Subcutaneous preadipocyte (primary cell): ENCODE results near the gene MPEG1. TPM values are rescaled to one million over a fixed set of nuclear protein-coding genes. Genes with fewer than 3 reads are reported as not detected.

Experiments
- small RNA-seq: library from RNA; depleted of rRNA; stranded (forward); fragments of <200 nt; gene quantifications from one replicate; pipeline ENCODE3, GENCODE V24; 2012
- total RNA-seq: library from RNA; depleted of rRNA; stranded (reverse); fragments of >200 nt; gene quantifications from 2 replicates; pipeline ENCODE4 v1.2.3, GENCODE V29; 2012

The MPEG1 gene
- under 0.01 TPM in 1 of 2 replicates, not detected in the other for total RNA-seq

GRCh38 chr11:59212744-59213631 lies at the start of gene MPEG1:
Gene MPEG1, minus strand, starts transcription at chr11:59212927. Its CDS starts 62 bp downstream, at chr11:59212865.

GRCh38 chr11:59171508-59172322 lies 41.0 kb downstream of the MPEG1 start, which contains the start of gene DTX4:
Gene DTX4, plus strand, starts transcription at chr11:59172132. Its CDS starts 464 bp downstream, at chr11:59172596.

Small RNAs within 50 kb of the gene (small RNA-seq; reads per million reads assigned to genes)
- not detected for gene RN7SL42P

Other genes with a start within 250 kb of the MPEG1 start
- not detected in 2 replicates for gene GLYATL1B, start 126.6 kb downstream of the MPEG1 start, total RNA-seq
- gene FAM111B, start 105.7 kb downstream of the MPEG1 start, total RNA-seq = 7.3 and 15.2 TPM in 2 replicates
- 43.2 and 45.6 TPM in 2 replicates for gene FAM111A, start 70.1 kb downstream of the MPEG1 start, total RNA-seq
- gene DTX4, start 40.8 kb downstream of the MPEG1 start, total RNA-seq = 0.59 and 1.1 TPM in 2 replicates
- not detected in 2 replicates for gene OR5AN1, start 146.0 kb upstream of the MPEG1 start, total RNA-seq
- gene OR5A2, start 213.5 kb upstream of the MPEG1 start, total RNA-seq = not detected in 2 replicates
- not detected in 2 replicates for gene OR5A1, start 223.5 kb upstream of the MPEG1 start, total RNA-seq
- not detected in 2 replicates for gene OR4D6, start 244.0 kb upstream of the MPEG1 start, total RNA-seq